HG02938 (cell line): ENCODE results near the gene SOS2.

Source experiments
- ATAC-seq: cut with Tn5 transposase; IDR thresholded peaks from one replicate; pipeline ENCODE4 v1.9.1; 2021; ENCODE audit warnings: mild to moderate bottlenecking, moderate library complexity; ENCODE audit not compliant: unreplicated experiment

The SOS2 gene

DNA sequence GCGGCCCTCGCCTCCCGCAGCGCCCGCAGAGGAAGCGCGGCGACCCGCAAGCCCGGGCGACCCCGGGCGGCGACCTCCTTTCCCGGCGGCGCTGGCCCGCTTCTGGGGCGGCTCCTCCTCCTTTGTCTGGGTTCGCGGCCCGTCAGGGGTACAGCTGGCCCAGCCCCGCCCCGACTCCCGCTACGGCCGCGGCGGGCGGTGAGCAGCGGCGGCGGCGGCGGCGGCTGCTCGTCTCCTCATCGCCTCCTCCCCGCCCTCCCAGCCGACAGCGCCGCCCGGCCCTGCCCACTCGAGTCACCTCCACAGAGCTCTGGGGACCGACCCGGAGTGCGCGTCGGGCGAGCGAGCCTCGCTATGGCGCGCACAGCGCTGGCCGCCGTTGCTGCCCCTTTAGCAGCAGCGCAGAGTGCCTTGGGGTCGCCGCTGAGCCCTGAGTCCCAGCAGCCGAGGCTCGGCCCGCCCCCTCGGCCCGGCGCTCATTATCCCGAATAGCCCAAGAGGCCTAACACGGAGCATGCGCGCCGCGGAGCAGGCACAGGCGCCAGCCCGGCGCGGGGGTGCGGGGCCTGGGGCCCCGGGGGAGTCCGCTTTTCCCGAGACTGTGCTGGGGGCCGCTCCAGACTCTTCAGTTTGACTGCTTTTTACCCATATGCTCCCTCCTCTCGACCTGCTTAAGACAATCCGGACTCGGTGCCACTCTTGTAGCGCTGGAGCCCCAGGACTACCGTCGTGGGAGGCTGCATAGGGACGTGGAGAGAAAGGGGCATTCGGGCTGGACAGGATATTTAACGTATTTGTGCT, at the start of gene SOS2:
Gene SOS2 (minus strand): TSS at position 104 of the 801 bp plus-strand sequence. CDS start 295 bp downstream, outside the sequence.
- peak; percentile 75 for ATAC-seq

DNA sequence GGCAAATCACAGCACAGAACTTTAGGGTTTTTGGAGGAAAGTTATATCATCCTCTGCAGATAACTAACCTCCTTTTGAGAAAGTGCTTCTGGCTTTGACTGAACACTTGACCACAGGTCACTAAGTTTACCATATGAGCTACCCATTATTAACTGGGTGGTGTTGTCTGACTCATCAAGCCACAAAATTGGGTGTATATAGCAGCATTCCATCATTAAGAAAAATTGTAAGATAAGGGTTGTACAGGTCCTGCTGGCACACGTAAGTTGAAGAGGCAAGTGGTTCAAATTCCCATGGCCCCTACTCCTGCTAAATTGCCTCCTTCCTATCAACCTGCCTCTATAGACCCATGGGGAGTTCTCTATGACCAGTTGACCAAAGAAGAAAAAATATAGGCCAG, 41.1 kb upstream of the SOS2 start:
- ATAC-seq: no peak

DNA sequence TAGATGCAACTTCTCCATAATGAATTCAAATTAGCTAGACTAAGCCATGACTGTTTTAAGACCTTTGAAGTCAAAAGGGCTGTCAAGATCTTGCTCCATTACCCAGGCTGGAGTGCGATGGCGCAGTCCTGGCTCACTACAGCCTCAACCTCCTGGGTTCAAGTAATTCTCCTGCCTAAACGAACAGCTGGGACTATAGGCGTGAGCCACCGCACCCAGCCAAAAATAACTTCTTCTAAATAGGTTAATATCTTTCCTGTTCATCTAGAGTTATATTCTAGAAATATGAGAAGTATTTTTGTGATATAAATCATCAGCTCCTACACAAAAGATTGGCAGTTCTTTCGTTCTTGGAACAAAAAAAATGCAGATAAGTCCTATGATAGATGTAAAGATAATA, 39.6 kb upstream of the SOS2 start:
- ATAC-seq: no peak

DNA sequence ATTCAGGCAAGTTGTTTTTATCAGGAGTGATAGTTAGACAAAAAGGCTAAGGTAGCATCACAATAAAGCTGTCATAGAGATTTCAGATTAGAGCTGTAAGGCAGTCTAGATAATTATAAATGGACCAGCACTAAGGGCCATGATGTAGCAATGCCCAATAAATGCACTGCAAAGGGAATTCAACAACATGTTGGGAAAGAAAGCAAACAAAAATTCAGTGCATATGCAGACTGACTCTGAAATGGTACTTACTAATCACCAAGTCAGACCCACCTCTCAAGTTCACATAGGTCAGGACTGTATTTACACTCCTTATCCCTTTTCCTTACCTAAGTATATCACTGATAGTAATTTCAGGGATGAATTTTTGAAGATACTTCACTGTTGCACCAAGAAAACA, 33.7 kb upstream of the SOS2 start:
- no peak for ATAC-seq

DNA sequence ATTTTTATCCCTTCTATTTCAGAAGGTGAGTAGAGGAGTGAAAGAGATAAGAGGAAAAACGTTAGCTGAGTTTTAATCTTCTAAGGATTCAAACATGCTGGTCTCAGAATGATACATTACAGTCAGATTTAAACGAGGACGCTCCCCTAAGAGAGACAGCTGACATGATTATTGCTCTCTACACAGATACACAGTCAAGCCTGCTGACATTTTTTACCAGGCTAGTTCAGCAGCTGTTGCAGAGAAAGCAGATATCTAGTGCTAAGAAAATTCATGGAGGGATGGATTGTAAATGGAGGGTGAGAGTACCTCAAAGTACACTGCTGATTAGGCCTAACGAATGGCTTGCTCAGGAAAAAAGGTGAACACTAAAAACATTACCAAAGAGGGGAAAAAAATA, 31.9 kb upstream of the SOS2 start:
- ATAC-seq: no peak

DNA sequence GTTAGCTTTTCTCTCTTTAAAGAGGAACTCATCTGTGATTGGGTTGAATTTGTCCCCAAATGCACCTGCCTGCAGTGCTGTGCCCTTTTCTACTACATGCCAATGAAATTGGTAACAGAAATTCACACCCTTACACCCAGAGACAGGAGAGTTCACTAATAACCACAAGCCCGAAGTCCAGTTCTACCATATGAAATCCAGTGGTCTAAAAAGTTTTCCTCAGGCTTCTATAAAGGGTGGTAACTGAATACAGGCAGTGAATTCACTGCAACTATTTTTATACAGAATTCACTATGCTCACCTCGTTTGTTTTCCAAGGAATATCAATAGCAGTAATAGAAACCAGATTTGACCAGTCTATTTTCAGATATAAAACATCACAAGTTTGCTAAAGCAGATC, 31.5 kb upstream of the SOS2 start:
- no peak for ATAC-seq

DNA sequence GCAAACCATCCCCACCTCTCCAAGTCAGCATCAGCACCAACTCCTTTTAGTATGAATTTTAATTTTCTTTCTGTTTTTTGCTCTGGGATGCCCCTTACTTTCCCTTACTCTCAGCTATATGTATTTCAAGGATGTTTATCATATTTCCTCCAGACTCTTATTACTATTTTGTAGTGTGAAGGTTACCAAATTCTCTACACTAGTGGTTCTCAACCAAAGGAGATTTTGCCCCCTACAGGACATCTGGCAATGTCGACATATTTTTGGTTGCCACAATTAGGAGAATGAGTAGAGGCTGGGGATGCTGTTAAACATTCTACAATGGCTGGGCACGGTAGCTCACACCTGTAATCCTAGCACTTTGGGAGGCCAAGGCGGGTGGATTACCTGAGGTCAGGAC, 29.1 kb upstream of the SOS2 start:
- no peak for ATAC-seq

DNA sequence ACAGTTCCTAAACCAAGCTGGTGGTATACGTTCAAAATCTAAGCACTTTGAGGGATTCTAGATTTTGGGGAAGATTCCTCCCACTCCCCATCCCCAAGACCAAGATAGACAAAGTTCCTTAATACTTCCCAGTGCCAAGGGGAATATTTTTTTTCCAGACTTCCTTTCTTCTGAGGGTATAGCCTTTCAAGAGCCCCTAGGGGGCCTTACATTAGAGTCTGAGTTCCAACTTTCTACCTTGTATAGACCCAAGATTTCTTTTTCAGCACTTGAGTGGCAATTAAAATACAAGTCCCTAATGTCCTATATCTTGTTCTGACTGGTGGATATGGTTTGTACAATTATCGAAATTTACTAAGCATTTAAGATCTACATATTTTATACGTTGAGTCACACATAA, 28.7 kb upstream of the SOS2 start:
- no peak for ATAC-seq

DNA sequence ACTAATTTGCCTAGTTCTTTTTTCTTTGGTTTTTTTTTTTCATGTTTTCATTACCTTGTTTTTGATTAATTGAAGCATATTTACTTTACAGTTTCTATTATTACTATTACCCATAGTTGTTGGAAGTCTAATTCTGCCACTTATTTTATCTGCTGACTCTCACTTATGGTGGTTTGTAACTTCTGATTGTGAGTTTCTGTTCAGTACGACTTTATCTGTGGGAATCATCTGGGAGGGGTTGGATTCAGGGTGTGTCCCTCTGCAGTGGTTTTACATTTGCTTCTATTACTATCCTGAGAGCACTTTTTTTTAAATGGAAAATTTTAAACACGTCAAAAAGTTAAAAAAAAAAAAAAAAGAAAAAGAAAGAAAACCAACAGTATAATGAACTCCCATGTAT, 26.4 kb upstream of the SOS2 start:
- no peak for ATAC-seq

DNA sequence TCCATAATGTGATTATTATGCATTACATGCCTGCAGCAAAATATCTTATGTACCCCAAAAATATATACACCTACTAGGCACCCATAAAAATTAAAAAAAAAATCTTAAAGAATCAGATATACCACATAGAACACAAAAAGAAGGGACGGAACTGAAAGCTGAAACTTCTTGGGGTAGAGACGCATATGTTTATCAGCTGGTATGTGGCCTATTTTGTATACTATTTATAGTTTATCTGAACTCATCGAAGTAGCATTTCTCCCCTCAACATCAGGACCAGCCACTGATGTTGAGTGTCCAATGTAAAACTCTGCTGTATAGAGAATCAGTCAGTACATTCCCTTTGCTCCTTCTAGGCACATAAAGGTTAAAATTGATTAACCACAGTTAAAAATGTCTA, 22.9 kb upstream of the SOS2 start:
- ATAC-seq: no peak

DNA sequence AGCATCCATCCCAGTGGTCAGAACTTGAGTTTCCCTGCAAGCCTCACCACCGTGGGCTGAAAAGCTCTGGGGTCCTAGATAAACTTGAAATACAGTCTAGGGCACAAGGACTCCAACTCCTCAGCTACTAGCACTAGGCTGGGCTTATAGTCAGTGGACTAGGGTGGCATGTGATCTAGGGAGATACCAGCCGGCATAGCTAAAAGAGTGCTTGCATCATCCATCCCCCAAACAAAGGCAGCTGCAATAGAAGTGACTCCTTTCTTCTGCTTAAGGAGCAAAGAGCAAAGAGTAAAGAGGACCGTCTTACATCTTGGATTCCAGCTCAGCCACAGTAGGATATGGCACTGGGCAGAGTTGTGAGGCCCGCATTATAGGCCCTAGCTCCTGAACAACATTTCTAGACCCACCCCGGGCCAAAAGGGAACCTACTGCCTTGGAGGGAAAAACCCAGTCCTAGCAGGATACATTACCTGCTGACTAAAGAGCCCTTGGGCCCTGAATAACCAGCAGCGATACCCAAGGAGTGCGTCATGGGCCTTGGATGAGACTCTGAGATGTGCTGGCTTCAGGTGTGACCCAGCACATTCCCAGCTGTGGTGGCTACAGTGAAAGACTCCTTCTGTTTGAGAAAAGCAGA, 17.9 kb upstream of the SOS2 start:
- ATAC-seq: no peak

DNA sequence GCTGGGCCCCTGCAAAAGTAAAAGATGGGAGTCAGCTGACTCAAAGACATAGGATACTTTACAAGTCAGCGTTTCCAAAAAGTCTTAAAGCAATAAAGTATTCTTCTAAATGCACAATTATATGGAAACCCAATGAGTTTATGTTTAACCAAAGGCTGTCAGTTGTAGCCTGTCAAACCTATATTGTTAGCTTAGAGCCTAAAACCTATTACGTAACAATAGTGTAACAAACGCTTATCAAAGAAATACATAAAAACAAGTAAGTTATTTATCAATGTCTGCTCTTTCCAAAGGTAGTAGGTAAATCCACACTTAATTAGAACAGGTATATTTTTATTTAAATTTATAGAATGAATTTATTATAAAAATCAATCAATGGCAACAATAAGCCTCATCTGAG, 15.9 kb upstream of the SOS2 start:
- ATAC-seq: no peak

DNA sequence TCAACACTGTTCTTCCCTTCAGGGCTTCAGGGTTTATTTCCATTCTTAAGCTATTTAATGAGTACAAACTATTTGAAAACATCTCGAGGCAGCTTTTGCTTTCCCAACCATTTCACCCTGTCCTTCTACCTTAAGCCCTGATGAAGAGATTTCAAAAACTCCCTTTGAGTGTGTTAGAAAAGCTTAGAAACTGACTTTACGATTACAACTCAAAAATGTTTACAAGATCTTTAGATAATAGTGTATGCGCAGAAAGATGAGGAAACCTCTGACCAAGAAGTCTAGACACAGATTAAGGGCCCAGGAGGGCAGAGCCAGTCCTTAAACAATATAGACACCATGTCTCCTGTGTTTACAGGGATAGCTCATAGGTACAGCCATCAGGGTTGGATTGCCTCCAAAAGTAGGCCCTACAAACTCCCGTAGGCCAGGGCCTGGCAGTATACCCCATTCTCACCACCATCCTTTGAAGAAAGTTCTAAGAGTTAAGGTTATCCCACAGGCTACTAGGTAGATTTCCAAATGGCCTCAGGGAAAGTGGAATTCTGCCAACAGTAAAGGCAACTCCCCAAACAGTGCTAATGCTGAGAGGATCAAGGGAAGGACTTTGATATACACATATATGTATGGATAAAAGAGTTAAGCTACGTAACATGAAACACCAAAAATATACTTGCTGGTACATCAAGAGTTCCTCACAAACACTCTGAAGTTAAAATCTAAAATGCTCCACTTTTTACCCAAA, 11.4 kb upstream of the SOS2 start:
- ATAC-seq: no peak

DNA sequence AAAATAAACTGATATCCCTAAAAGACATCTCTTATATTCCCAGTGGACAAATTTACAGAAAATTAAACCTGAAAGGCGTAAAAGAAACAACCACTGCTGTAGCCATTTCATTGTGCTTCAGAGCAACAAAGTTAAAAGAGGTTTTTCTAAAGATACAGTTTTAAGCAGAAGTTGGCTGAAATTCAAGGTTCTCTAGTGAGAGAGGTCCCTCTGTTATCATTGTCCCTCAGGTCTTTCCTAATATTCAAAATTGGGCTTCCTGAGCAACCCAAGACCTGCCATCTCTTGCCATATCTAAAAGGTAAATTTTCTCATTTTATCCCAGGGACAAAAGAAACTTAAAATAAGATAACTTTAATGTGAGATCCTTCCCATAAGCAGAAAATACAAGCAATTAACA, 10.7 kb upstream of the SOS2 start:
- no peak for ATAC-seq

DNA sequence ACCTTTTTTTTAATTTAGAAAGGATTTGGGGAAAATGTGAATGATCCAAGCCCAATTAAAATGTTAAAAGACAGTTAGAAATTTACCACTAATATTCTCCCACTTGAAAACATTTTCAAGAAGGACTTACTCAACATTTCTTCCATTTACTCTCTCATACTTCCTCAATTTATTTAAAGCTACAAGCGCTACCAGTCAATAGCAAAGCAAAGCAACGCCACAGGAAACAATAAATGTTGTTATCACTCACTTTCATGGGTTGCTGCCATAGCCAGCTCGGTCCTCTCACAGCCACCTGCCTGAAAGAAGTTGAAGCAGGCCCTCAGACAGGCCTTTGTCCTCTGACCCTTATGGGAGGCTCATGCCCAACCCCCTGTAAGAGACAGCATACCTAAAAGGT, 6.0 kb upstream of the SOS2 start:
- no peak for ATAC-seq

DNA sequence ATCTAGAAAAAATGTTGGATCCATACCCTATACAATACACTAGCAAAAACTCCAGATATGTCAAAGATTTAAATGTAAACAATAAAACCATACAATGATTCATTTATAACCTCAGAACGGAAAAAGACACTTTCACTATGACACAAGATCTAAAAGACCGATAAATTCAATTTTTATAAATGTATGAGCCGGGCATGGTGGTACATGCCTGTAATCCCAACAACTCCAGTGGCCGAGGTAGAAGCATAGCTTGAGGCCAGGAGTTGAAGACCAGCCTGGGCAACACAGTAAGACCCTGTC, 2.5 kb upstream of the SOS2 start:
- ATAC-seq: no peak

DNA sequence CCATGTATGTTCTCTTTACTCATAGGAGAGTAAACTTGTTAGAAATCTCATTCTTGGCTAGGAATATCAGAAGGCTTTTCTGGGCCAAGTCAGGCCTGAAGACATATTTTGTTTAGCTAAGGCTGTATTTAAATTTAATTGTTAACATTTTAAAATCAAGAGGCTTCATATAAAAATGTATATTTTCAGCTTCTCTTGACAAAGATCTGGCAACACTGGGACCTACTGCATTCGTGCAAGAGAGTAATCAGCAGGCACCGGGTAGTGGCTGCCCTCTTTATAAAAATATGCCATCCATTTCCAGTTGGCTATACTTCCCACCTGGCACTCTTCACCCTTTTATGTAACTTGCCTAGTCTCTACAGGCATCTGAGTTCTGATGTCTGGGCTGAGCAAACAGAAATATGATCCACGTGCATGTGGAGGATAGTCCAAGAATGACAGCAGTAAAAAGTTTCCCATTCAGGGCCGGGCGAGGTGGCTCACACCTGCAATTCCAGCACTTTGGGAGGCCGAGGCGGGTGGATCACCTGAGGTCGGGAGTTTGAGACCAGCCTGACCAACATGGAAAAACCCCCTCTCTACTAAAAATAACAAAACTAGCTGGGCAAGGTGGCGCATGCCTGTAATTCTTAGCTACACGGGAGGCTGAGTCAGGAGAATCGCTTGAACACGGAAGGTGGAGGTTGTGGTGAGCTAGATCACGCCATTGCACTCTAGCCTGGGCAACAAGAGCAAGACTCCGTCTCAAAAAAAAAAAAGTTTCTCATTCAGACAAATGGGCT, 2.0 kb upstream of the SOS2 start:
- ATAC-seq: no peak

DNA sequence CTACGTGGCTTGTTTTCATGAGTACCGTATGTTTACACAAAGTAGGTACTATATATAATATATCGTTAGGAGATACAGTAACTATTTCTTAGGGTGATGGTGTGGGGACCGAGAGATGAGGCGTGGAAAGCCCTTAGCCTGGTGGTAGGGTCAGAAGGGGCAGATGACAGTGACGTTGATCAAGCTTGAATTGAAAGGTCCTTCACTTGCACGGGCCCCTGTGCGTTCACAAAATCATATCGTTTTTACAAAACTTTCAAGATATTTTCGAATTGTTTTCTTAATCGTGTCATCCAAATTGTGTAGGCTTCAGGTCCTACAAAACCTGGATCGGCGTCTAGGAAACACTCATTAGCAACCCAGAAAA, 881 bp upstream of the SOS2 start:
- ATAC-seq: no peak

DNA sequence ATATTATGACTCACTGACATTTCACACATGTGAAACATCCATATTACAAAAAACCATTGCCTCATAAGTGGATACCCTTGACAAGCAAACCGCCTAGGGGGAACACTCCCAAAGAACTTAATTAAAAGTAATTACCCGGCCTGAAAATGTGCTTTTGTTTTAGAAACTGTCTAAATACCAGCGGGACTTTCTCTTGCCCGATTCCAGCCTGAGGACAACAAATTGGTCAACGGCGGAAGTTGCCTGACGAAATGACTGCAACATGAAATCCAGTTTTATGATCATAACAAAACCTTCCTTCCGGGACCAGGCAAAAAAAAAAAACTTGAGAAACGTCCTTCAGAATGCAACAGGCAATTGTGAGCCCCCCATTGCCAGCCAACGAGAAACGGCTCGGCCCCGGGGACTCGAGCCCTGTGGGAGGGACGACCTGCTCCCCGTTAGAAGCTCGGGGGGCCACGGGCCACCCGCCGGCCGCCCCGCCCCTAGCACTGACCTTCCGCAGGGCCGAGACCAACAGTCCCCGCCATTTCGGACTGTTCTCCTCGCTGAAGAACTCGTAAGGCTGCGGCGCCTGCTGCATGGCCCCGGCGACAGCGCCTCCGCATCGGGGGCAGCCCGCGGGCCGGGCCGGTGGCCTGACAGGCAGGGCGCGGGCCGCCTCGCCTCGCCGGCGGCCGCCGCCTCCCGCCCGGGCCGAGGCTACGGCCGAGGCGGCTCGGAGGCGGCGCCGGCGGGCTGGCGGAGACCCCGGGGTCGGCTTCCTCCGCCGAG, 490 bp downstream of the SOS2 start:
- ATAC-seq: peak; percentile 36

DNA sequence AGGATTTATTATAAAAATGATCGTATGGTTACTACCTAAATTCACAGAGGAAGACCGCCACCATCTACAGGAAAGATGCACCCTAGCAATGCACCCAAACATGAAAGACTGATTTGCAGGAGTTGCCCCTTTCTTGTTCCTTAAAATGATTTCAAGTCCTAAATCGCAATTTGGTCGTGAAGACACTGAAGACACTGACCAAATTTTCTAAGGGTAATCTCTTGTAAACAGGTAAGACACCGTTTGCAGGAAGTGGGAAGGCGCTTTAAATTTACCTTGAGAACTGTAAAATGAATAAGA, 1.0 kb downstream of the SOS2 start:
- ATAC-seq: no peak

DNA sequence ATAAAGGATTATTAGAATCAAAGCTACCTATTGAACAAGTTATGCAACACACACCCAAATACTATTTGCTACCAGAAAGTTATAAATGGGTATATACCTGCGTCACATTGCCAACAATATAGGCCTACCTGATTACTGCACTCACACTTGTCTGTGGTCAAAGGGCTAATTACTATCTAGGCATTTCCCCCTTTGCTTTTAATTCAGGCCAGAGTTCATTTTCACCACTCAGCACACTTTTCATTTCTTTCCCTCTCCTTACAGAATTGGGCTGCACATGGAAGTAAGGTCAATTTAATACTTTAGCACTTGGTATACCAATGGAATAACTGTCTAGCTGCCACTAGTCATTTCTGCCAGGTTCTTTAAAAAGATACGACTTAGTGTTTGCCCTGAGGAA, 1.7 kb downstream of the SOS2 start:
- no peak for ATAC-seq
